PC-9 (cell line): ENCODE results near the gene S100A7.

Experiments
- EZH2 ChIP-seq: fragments of 200-600 bp; sonication (generic); IDR thresholded peaks from 2 replicates; pipeline ENCODE4 v1.8.0; 2017; ENCODE audit warnings: antibody characterized with exemption, low read depth
- TF ChIP-seq, protein P1 (sequence below): fragments of 200-600 bp; sonication (generic); conservative IDR thresholded peaks from 2 replicates; pipeline ENCODE4 v1.6.1; 2017; ENCODE audit warnings: mixed run types, antibody characterized with exemption, mild to moderate bottlenecking, moderate library complexity

DNA sequence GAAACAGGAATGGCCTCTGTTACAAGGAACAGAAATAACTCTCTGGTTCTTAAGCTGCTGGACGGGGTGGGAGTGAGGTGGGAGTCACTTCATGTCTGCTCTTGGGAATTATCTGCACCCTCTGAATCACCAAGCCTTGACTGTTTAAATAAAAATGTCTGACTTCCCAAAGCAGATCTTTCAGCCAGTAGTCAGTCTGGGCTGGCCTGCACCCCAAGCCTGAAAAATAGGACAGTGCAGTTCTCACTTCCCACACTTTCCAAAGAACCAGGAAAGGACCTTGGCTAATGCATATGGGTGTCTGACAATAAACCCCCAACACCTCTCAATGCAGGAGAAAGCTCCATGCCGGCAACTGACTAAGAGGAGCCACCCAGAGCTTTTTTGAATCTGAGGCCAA, 796 bp downstream of the S100A7 start:
- TF ChIP-seq, protein P1, sequence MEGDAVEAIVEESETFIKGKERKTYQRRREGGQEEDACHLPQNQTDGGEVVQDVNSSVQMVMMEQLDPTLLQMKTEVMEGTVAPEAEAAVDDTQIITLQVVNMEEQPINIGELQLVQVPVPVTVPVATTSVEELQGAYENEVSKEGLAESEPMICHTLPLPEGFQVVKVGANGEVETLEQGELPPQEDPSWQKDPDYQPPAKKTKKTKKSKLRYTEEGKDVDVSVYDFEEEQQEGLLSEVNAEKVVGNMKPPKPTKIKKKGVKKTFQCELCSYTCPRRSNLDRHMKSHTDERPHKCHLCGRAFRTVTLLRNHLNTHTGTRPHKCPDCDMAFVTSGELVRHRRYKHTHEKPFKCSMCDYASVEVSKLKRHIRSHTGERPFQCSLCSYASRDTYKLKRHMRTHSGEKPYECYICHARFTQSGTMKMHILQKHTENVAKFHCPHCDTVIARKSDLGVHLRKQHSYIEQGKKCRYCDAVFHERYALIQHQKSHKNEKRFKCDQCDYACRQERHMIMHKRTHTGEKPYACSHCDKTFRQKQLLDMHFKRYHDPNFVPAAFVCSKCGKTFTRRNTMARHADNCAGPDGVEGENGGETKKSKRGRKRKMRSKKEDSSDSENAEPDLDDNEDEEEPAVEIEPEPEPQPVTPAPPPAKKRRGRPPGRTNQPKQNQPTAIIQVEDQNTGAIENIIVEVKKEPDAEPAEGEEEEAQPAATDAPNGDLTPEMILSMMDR: no peak
- no peak for TF ChIP-seq EZH2
